K562 (cell line): ENCODE data around the gene ZNF516.

Experiments used
- EP300 ChIP-seq: IDR thresholded peaks from 2 replicates; pipeline ENCODE4 v1.6.1; 2012; ENCODE audit warnings: low read length, improper control_type of control experiment
- STAG1 ChIP-seq: sonication (generic); formaldehyde crosslinking; IDR thresholded peaks from 2 replicates; pipeline ENCODE4 v1.5.0; 2020; ENCODE audit warnings: missing genetic modification reagents, borderline replicate concordance

DNA sequence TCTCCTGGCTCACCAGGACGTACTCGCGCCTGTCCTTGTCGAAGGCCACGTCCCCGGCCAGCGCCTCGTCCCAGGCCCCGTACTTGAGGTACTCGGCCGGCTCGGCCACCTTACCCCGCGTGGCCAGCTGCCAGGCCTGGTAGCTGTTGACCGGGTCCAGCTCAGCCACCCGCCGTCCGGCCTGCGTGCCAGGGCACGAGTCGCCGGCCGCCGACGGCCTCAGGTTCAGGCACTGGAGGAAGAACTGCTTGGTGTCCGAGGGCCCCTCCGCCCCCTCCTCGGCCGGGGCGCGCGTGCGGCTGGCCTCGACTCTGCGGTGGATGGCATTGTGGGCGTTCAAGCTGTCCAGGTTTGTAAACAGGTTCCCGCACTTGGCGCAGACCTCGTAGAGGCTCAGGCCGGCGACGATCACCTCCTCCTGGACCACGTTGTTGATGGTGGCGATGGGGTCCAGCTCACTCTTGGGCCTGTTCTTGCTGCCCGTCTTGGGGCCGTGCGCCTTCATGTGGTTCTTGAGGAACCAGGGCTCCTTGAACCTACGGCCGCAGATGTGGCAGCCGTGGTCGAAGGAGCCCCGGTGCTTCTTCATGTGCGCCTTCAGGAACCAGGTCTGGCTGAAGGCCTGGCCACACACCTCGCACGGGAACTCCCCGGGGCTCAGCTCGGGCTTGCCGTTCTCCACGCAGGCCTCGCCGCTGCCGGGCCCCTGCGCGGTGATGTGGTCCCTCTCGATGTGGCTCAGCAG is 53.2 kb downstream of the ZNF516 start:
- TF ChIP-seq EP300 (no peak), STAG1 (no peak)
